HG02840 (cell line): ENCODE results near the gene LGR6.
A peak's percentile ranks its signal among the peaks of the same experiment; 100 is the strongest.
"Not testable (repeated sequence)": the region's sequence is repeated elsewhere in the genome, so short reads cannot be mapped to it uniquely, and the experiment has no call there.

Experiments
- ATAC-seq: cut with Tn5 transposase; IDR thresholded peaks from one replicate; pipeline ENCODE4 v1.9.1; 2021; ENCODE audit warnings: mild to moderate bottlenecking, moderate library complexity, moderate number of reproducible peaks; ENCODE audit not compliant: unreplicated experiment, low FRiP score

The LGR6 gene

DNA sequence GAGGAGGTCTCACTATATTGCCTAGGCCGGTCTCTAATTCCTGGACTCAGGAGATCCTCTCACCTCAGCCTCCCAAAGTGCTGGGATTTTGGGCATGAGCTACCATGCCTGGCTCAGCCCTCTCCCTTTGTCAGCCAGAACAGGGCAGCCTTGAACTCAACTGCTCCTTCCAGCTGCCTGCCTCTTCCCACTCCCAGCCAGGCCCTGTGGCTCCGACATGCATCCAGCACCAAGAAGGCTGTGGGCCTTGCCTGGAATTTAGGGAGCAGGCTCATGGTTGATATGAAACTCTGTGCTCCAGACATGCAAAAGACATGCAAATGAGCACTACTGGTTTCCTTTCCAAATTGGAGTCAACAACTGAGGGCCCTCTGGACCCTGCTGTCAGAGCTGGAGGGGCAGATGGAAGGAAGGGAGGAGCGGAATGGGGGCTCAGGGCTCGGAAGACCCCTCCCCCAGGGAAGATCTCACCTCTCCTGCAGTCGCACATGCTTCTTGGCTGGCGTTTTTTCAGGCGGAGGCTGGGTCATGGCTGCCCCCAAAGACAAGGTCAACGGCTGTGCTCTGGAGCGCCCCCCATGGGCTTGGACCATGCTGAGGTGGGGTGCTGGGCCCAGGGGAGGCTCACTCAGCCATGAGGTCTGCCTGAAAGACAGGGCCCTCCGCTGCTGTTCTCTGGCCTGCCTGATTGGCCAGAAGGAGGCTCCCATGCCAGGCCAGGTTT lies 34.6 kb upstream of the LGR6 start:
- ATAC-seq = no peak

DNA sequence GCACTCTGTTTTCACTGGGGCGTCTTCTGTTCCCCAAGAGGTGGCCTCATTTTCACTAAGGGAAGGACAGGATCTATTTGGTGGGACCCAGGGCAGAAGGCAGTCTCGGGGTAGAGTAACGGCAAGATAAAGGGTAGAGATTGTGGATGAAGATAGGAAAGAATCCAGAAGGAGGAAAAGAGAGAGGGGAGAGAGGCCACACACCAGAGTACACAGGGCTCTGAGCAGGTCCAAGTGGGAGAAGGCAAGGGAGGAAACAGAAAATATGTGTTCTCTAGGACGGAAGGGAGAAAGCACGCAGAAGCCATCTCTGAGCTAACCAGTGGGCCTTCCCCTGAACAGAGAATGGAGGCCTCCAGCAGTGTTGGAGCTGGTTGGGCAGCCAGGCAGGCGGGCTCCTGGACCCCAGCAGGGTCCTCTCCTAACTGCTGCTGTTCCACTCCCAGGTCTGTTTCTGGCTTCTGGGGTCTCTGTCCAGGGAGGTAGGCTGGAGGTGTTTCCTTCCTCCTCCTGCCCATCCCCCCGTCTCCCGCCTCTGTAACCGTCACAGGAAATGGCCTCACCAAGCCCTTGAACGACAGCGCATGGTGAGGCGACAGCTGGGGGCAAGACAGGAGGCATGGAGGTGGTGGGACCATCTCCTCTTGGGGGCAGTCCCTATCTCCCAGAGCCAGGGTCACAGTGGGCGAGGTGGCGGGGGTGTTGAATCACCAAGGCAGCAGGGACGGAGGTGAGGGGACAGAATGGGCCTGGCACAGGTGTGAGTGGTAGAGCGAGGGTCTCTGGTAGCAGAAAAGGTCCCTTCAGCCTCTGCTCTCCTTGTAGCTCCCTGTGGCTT lies 33.8 kb upstream of the LGR6 start:
- ATAC-seq = no peak

DNA sequence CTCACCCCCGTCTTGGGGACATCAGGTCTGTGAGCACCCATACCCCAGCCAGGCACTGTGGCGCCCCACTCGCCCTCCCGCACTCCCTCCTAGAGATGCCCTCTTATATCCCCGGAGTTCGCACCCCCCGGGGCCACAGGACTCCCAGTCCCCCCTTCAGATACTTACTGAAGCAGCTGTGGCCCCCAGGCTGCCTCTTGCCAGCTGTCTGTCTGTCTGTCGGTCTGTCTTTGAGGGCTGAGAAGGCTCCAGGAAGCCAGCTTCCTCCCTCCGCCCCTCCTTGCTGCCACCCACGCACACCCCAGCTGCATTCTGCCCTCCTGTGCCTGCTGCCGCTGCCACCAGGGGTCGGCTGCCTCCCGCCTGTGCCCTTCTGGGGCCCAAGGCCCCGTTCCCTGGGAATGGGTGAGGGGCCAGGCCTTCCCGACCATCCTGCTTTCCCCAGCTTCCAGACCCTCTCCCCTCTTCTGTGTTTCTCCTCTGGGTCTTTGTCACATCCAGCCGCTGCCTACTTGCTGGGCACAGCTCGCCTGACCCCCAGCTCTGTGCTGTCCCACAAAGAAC lies 33.1 kb upstream of the LGR6 start, which contains the start of gene PTPN7:
TSS of gene PTPN7 (minus strand) at position 226 of the 564 bp plus-strand sequence. CDS start 1,200 bp downstream, outside the sequence.
- ATAC-seq = no peak

DNA sequence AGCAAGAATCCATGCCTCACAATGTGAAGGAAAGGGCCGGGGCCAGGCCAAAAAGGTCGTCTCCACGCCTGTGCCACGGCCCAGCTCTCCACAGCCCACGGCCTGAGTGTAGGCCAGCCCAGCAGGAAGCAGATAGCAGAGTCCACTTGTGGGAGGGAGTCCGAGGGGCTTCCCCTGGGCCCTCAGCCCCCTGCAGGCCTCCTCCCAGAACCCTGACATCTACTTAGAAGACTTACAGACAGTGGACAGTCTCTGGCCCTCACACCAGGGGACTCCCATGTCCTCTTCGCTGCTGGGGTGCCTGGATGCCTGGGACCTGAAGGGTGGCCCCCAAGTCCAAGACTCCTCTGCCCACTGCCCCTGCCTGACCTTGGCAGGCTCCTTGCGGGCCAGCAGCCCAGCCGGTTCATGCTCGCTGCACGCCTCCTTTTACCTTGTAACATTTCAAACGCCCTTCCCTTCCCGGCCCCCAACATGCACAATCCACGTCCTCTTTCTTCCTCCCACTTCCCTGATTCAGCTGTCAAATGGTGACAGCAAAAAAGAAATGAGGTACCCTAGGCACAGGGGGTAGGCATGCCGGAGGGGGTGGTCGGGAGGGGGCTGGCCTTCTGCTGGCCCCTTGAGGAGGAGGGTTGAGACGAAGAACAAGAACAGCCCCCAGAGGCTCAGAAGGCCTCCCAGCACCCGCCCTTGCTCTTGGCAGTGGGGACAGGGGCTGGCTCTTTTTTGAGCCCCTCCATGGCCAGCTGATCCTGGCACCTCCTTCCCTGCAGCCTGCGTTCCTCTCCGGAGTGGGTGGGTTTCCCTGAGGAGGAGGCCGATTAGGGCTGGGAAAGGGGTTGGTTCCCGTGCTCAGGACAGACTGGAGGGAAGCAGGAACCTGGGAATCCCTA lies 32.2 kb upstream of the LGR6 start:
- no peak for ATAC-seq

DNA sequence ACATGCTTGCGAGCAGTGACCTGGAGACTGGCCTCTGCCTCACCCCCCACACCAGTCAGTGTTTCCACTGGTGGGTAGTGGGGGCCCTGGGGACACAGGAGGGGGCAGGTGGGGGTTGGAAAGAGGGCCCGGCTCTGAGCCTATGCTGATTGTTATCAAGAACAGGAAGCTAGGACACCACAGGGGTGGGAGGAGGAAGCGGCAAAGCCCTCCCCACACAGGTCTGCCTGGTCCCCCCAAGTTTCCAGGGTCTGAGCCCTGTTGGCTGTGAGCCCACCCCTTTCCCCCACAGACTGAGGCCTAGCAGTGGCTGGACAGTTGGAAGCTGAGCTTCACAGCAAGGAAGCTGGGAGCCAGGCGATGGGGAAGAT lies 31.6 kb upstream of the LGR6 start:
- ATAC-seq = no peak

DNA sequence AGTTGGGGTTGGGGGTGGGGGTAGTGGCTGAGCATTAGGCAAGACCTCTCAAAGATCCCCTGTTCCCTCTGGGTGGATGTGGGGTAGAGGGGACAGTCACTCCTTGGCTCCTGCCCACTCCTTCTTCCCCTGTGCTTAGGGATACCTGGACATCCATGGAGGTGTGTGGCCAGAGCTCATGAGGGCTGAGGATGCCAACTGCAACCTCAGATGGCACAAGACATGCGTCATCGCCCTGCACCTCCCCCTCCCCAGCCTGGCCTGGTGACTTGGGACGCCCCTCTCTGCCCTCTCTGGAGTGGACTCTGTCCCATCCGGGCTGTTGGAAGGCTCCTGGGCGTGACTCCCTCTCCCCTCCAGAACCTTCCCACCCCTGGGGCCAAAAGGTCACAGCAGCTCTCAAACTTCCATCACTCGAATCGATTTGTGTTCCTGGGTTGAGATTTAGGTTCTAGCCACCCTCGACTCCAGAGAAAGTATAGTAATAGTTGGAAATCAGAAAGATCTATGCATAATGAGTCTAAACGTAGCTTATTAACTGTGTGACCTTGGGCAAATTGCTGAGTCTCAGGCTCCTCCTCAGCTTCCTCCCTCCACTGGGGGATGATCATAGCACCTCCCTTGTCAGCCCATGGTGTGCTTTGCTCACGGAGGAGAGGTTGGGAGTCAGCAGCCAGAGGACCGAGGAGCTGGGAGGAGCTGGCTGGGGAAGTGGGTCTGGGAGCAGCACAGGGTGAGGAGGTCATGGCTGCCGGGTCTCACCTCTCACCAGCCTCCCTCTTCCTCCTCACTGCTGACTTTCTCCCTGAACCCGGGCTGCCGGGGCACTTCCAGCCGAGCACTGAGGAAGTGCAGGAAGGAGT lies 30.9 kb upstream of the LGR6 start:
- ATAC-seq = no peak

DNA sequence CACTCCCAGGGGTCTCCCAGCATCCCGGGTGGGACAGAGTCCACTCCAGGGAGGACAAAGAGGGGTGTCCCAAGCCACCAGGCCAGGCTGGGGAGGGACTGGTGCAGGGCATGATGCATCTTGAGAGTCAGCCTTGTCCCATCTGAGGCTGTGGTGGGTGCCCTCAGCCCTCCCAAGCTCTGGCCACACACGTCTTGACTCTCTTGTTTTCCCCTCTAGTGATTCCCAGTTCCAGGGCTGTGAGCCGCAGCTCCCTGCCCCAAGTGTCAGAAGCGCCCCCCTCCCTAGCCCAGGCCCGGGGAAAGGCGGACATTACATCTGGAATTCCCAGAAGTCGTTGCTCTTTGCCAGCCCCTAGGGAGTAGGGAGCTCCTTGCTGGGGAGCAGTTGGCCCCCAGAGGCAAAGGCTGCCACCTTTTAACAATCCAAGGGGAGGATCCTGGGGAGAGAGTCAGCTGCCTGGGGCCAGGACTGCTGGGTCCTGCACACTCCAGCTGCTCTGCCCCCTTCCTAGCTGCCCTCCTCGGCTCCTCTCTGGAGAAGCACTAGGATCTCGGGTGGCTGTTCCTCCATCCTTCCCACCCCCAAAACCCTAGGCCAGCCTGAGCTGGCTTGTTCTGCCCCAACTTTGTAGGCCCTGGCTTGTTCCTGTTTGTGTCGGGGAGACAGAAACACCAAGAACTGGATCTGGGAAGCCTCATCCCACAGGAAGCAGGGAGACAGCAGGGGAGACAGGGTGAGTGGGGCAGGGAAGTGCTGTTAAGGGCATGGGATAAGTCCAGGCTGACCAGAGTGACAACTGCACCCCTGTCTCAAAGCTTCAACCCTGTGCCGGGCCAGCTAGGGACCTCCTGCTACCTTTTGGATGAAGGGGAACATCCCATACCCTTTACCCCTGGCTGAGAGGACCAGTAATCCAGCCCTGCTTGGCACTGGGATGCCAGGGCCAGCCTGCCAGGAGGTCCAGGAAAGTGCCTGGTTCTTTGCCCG lies 30.0 kb upstream of the LGR6 start:
- no peak for ATAC-seq

DNA sequence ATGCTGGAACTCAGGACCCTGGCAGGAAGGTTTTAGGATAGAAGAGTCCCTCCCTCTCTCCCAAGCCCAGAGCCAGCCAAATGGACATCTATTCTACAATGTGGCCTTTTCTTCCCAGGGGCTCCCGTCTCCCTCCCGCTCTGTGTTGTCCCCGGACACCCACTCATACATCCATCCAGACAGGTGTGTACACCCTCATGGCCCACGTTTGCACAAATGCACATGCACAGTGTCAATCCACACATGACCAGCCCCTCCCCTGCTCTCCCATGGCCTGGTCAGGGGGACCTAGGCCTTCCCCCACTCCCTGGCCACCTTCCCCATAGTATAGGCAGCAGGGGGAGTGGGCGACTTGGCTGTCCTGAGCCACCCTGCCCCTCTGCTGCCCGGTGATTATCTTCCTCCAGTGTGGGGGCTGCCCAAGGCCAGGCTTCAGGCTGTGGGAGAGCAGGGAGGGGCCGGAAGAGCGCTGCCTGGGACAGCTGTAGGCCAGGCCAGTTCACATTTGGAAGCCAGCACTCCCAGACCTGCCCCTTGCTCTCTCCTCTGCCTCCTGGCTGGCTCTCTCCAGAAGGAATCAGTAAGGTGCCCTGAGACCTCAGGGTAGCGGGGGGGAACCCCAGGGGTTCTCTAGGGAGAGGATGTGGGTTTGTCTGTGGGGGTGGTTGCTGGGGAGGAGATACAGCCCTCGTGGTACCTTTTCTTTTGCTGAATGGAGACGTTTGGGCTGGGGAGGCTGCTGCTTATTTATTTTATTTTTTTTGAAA lies 29.1 kb upstream of the LGR6 start:
- ATAC-seq = peak; percentile 47

DNA sequence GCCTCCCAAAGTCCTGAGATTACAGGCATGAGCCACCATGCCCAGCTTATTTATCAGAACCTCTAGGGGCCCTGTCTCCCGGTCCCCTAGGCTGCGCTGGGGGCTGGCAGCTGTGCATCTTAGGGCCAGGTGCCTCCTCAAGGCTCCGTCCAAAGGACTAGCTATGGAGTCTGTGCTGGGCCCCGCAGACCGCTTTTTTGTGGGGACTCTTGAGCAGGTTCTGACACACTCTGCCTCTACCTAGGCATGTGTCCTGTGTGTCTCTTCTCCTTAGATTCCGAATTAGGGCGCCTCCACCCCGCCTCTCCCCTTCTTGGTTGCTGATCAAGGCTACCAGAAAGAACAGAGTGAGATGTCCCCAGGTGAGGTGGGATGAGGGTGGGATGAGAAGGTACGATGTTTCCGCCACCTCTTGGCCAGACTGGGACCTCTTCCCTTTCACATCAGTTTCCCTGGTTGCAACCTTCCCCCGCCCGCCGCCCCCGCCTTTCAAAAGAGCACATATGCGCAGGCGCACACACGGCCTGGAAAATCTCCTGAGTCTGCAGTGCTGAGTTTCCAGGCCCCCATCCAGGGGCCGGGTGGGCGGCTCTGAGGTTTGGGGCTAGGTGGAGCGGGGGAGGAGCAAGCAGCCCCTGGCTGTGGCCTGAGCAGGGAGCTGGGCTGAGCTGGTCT lies 28.2 kb upstream of the LGR6 start:
- ATAC-seq = no peak

DNA sequence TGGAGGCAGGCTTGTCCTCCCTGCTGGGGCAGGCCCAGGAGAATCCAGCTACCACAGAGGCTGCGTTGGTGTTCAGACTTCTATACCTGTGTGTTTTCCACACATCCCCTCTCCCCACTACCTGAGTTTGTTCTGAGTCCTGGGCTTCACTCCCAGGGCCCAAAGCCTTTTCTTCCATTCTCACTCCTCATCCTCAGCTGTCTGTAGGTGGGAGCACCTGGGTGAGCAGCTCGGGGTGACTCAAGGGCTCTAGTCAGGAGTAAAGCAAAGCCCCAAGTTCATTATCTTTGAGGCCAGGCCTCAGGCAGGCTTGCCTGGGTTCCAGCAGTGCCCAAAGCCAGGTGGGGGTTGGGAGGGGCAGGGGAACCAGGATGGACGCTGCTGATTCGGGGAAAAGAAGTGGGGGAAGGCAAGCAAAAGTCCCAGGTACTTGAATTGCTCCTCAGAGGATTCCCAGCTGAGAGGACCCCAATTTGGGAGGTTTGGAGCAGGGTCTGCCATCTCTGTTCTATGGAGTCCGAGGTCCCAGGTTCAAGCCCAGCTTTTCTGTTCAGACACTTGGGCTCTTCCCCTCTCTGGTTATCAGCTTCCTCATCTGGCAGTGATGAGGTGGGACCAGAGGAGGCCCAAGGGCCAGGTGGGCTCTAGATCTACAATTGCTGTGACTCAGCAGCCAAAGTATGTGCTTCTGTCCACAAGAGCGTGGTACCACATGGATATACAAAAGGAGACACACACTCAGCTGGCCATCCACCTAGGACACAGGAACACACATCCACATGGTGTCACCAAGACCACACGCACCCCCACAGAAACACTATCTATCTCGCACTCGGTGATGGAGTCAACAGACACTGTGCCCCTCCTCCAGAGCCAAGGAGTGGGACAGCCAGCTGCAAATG lies 27.4 kb upstream of the LGR6 start:
- ATAC-seq = no peak

DNA sequence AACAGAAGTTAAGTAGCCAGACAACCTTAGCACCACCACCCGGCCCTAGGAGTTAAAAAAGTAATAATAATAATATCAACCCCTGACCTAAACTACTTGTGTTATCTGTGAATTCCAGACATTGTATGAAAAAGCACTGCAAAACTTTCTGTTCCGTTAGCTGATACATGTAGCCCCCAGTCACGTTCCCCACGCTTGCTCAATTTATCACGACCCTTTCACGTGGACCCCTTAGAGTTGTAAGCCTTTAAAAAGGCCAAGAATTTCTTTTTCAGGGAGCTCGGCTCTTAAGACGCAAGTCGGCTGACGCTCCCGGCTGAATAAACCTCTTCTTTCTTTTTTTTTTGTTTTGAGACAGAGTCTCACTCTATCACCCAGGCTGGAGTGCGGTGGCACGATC lies 26.5 kb upstream of the LGR6 start:
- not testable (repeated sequence) for ATAC-seq

DNA sequence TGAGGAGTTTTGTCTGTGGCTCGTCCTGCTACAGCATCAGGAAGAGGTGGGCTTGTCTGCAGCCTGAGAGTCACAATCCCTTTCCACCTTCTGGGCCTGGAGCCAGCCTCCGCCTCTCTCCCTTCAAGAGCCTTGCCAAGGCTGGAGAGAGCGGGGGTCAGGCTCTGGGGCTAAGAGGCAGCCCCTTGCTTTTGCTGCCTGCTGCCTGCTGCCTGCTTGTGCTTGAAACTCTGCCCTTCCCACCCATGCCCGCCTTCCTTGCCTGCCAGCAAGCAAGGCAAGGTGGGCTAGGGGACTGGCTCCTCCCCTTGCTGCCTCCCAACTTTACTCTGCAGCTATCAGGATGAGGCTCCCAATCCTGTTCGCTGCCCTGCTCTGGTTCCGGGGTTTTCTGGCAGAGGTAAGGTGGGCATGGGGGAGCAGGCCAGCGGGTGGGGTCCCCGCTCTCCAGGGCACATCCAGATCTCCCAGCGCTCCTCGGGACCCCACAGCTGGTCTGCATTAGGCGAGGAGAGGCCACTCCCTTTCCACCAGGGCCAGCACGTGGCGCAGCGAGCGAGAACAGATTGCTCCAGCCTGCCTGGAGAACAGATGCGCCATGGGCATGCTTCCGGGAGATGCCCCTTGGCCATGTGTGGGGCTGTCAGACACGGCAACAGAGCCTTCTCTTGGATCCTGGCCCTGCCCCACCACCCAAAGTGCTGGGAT lies 25.7 kb upstream of the LGR6 start:
- no peak for ATAC-seq

DNA sequence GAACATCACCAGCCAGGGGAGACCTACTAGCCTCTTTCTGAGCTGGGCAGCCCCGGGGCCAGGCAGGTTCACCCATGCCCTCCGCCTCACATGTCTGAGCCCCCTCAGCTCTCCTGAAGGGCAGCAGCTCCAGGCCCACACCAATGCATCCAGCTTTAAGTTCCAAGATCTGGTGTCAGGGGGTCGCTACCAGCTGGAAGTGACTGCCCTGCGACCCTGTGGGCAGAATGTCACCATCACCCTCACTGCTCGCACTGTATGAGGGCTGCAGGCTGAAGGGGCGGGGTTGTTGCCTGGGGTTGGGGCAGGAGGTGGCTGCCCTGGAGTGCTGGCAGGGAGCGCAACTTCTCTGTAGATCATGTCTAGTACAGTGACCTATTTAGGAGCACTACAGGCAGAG lies 24.7 kb upstream of the LGR6 start:
- ATAC-seq = no peak

DNA sequence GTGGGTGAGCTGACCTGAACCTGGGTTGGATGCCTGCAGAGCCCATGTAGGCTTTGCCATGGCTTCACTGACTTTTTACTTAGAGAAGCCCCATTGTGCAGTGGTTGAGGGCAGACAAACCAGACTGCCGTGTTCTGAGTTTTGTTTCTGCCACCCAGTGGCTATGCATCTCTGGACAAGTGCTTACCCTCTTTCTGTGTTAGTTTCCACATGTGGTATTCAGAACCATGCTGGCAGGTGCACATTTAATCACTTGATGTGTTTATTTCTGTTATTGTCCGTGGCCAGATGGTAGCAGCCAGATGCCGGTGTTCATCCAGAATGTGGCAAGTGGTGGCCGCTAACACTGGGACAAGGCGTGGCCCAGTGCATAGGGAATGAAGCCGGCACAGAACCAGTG lies 22.9 kb upstream of the LGR6 start:
- ATAC-seq = no peak

DNA sequence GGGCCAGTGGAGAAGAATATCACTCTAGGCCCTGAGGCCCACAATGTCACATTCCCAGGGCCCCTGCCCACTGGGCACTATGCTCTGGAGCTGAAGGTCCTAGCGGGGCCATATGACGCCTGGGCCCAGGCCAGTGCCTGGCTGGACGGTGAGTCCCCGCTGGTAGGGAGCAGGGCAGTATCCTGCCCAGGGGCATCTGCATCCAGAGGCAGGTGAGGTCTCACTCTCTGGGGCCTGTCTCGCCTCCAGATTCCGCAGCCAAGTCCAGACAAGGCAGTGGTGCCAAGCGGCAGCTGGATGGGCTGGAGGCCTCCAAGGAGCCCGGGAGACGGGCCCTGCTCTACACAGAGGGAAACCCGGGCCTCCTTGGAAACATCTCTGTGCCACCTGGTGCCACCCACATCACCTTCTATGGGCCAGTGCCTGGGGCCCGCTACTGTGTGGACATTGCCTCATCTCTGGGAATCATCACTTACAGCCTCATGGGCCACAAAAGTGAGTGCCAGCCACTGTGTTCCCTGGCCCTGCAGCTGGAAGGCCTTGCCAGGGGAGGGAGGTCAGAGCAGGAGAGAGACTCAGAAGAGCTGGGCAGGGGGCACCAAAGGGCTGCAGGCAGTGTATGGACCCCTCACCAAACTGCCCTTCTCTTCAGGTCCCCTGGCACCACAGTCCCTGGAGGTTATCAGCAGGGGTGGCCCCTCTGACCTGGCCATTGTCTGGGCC lies 22.1 kb upstream of the LGR6 start:
- ATAC-seq = no peak
